ENCODE results near the gene RSL24D1.

Gene RSL24D1

DNA sequence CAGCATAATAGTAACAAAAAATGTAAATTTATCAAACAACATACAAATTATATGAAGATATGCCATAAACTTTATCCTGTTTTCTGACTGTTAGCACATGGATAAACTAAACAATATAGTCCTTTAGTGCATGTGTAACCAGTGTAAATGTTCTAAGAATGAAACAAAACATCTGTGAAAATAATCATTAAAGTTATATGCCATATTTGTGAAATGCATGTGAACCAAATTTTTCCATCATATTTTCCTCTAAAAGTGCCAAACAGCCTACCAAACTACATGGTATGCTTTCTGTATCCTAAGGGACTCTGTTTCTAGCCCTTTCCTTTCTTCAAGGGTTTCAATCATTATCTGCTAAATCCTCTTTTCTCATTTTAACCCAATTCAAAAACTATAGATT lies 23.9 kb upstream of the RSL24D1 start:
- TF ChIP-seq, protein P1, sequence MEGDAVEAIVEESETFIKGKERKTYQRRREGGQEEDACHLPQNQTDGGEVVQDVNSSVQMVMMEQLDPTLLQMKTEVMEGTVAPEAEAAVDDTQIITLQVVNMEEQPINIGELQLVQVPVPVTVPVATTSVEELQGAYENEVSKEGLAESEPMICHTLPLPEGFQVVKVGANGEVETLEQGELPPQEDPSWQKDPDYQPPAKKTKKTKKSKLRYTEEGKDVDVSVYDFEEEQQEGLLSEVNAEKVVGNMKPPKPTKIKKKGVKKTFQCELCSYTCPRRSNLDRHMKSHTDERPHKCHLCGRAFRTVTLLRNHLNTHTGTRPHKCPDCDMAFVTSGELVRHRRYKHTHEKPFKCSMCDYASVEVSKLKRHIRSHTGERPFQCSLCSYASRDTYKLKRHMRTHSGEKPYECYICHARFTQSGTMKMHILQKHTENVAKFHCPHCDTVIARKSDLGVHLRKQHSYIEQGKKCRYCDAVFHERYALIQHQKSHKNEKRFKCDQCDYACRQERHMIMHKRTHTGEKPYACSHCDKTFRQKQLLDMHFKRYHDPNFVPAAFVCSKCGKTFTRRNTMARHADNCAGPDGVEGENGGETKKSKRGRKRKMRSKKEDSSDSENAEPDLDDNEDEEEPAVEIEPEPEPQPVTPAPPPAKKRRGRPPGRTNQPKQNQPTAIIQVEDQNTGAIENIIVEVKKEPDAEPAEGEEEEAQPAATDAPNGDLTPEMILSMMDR (IDR thresholded peaks at IDR 0.05; ENCODE audit: low read length, missing control alignments): no peak
- no peak overlapping the region for H3K4me3 ChIP-seq (replicated peaks; ENCODE audit: low read depth, low read length)
- no peak for DNase-seq (ENCODE audit: low read depth)

DNA sequence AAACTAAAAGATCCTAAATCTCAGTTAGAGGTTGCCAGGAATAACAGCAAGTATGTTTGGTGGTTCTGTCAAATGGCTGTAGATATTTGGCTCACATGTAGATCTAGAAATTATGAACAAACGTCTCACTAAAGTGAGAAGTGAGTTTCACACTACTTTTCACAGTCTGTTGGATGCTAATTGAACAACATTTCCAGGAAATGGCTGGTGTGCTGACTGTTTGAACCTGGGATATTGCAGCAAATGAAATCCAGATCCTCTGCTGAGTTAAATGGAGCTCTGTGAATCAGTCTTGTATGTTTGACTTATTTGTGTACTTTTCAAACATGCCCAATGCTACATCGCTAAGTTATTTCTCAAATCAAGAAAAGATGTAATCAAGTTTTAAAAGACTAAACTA lies 21.3 kb upstream of the RSL24D1 start:
- DNase-seq (ENCODE audit: low read depth): no peak
- TF ChIP-seq, protein P1 (IDR thresholded peaks at IDR 0.05; ENCODE audit: low read length, missing control alignments): no peak
- no peak overlapping the region for H3K4me3 ChIP-seq (replicated peaks; ENCODE audit: low read depth, low read length)

DNA sequence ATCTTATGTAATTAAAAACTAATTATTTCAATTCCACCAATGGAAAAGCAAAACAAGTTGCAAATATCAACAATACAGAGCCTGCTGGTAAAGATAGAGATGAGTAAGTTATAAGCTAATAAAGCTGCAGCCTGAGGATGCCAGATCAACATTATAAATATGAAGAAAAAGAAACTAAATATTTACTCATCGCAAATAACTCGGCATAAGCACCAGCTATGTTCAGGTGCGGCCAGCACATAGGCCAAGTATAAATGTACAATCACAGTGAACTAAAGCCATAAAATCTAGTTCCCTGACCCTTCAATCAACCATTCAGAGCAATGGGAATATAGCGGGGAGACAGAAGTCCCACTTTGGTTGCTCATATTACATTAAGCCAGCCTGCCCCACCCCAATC lies 7.7 kb upstream of the RSL24D1 start:
- TF ChIP-seq, protein P1 (IDR thresholded peaks at IDR 0.05; ENCODE audit: low read length, missing control alignments): no peak
- DNase-seq (ENCODE audit: low read depth): no peak
- no peak overlapping the region for H3K4me3 ChIP-seq (replicated peaks; ENCODE audit: low read depth, low read length)

DNA sequence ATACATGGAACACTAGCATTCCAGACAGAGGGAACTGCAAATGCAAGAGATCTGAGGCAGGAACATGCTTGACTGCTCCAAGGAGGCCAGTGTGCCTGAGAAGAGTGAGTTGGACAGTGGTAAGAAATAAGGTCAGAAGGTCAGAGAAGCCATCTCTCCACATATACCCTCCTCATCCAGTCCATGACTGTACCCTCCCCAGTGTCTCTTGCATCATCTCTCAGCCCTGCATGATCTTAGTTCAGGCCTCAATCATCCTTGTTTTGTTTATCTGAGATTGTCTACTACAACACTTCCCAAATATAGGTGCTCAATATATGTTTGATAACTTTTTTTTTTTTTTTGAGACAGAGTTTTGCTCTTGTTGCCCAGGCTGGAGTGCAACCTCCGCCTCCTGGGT lies 5.5 kb upstream of the RSL24D1 start:
- no peak for DNase-seq (ENCODE audit: low read depth)
- TF ChIP-seq, protein P1 (IDR thresholded peaks at IDR 0.05; ENCODE audit: low read length, missing control alignments): no peak
- no peak overlapping the region for H3K4me3 ChIP-seq (replicated peaks; ENCODE audit: low read depth, low read length)

DNA sequence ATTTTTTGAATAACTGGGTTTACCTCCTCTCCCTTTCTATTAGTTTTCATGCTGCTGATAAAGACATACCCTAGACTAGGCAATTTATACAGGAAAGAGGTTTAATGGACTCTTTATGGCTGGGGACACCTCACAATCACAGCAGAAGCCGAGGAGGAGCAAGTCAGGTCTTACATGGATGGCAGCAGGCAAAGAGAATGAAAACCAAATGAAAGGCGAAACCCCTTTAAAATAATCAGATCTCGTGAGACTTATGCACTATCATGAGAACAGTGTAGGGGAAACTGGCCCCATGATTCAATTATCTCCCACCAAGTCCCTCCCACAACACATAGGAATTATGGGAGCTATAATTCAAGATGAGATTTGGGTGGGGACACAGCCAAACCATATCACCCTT lies 2.0 kb upstream of the RSL24D1 start:
- no peak overlapping the region for H3K4me3 ChIP-seq (replicated peaks; ENCODE audit: low read depth, low read length)
- no peak for DNase-seq (ENCODE audit: low read depth)
- TF ChIP-seq, protein P1 (IDR thresholded peaks at IDR 0.05; ENCODE audit: low read length, missing control alignments): no peak

DNA sequence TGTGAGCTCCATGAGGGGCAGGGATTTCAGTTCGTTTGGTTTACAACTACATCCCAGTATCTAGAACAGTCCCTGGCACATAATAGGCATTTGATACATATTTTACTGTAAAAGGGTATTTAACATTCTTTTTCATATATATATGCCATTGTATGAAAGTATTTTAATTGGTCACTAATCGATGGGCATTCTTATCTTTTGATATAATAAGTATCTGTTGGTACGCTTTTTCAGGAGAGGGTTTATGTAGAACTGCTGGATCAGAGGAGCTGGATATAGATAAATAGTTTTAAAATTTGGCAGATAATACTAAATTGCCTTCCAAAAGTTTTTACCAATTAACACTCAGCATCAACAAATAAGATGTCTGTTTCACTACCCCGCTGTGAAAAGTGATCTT lies 978 bp upstream of the RSL24D1 start:
- peak; percentile 3 for DNase-seq (ENCODE audit: low read depth)
- TF ChIP-seq, protein P1 (IDR thresholded peaks at IDR 0.05; ENCODE audit: low read length, missing control alignments): no peak
- H3K4me3 ChIP-seq (replicated peaks; ENCODE audit: low read depth, low read length): peak overlapping the region; percentile 83

DNA sequence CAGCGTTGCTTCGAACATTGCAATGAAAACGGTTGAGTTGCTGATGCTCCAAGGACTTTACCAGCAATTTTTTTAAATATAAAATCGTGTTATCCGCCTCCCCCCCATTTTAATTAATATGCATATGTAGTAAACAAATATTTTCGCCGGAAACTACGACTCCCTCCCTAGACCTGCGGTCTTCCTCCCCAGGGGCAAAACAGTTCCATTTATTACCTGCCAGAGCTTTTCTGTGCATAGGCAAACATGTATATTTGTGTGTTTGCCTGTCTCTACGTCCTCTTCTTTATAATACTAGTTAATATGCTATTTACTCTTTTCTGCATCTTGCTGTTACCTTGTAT lies 593 bp upstream of the RSL24D1 start:
- no peak for DNase-seq (ENCODE audit: low read depth)
- H3K4me3 ChIP-seq (replicated peaks; ENCODE audit: low read depth, low read length): peak overlapping the region; percentile 83
- TF ChIP-seq, protein P1 (IDR thresholded peaks at IDR 0.05; ENCODE audit: low read length, missing control alignments): no peak
